Smooth muscle cell (in vitro differentiated cells): ENCODE data around the gene MCM3AP. TPM values are rescaled to one million over a fixed set of nuclear protein-coding genes. Genes with fewer than 3 reads are reported as not detected.

Source experiments
- DNase-seq: peaks from one replicate; lab custom pipeline; 2025; ENCODE audit not compliant: unreplicated experiment; lab: John Stamatoyannopoulos, UW
- H2AFZ ChIP-seq: fragments of 200-600 bp; sonication (generic); 2 replicates; pipeline ENCODE4 v1.6.0; 2016; ENCODE audit warnings: antibody characterized with exemption, low read depth, mild to moderate bottlenecking
- H3F3A ChIP-seq: fragments of 200-600 bp; sonication (generic); 2 replicates; pipeline ENCODE4 v1.6.0; 2017; ENCODE audit warnings: antibody characterized with exemption, low read depth
- H3K27ac ChIP-seq: fragments of 200-600 bp; sonication (generic); 2 replicates; pipeline ENCODE4 v1.5.1; 2016; ENCODE audit warnings: low read depth, mild to moderate bottlenecking
- H3K27me3 ChIP-seq: fragments of 200-600 bp; sonication (generic); 2 replicates; pipeline ENCODE4 v1.6.1; 2016; ENCODE audit warnings: low read depth, mild to moderate bottlenecking
- H3K36me3 ChIP-seq: fragments of 200-600 bp; sonication (generic); 2 replicates; pipeline ENCODE4 v1.5.1; 2016; ENCODE audit warnings: low read depth
- H3K4me1 ChIP-seq: fragments of 200-600 bp; sonication (generic); 2 replicates; pipeline ENCODE4 v1.5.1; 2016; ENCODE audit warnings: low read depth
- H3K4me2 ChIP-seq: fragments of 200-600 bp; sonication (generic); 2 replicates; pipeline ENCODE4 v1.6.0; 2016; ENCODE audit warnings: mild to moderate bottlenecking
- H3K4me3 ChIP-seq: fragments of 200-600 bp; sonication (generic); 2 replicates; pipeline ENCODE4 v1.5.1; 2016; ENCODE audit warnings: mild to moderate bottlenecking
- H3K79me2 ChIP-seq: fragments of 200-600 bp; sonication (generic); 2 replicates; pipeline ENCODE4 v1.6.0; 2016; ENCODE audit warnings: low read depth, mild to moderate bottlenecking
- H3K9ac ChIP-seq: fragments of 200-600 bp; sonication (generic); 2 replicates; pipeline ENCODE4 v1.6.0; 2016; ENCODE audit warnings: low read depth
- H3K9me3 ChIP-seq: fragments of 200-600 bp; sonication (generic); replicated peaks from 2 replicates; pipeline ENCODE4 v1.5.1; 2016; ENCODE audit warnings: low read depth
- H4K20me1 ChIP-seq: fragments of 200-600 bp; sonication (generic); 2 replicates; pipeline ENCODE4 v1.6.0; 2016; ENCODE audit warnings: low read depth
- WGBS: methylation state at CpG from one replicate; pipeline ENCODE4 v1.1.7; 2016; ENCODE audit warnings: low lambda C conversion rate; 5-methylcytosine and 5-hydroxymethylcytosine counted together
- polyA plus RNA-seq: library from polyadenylated mRNA; unstranded; fragments of >200 nt; fragmentation: Nextera tagmentation; extraction: Ambion mirVana; gene quantifications from 2 replicates; pipeline ENCODE4 v1.2.1, GENCODE V29; 2016
- total RNA-seq: library from RNA; depleted of rRNA; stranded (reverse); fragments of >200 nt; gene quantifications from 2 replicates; pipeline ENCODE4 v1.2.3, GENCODE V29; 2014
- TF ChIP-seq, protein P1 (sequence below): fragments of 200-600 bp; sonication (generic); IDR thresholded peaks from 2 replicates; pipeline ENCODE4 v1.5.1; 2017; ENCODE audit warnings: borderline replicate concordance, mild to moderate bottlenecking, antibody characterized with exemption; ENCODE audit not compliant: insufficient read depth, poor library complexity, severe bottlenecking

MCM3AP gene
- total and polyA plus RNA-seq, 2 experiments from 2014 or later, result 39.2 to 51.5 TPM

- no peaks in the 10 kb centered on the region for H3K36me3 ChIP-seq
- DNase-seq, result no peak
- no peaks in the 10 kb centered on the region for H4K20me1 ChIP-seq
- no peaks in the 10 kb centered on the region for H3K9me3 ChIP-seq
- TF ChIP-seq, protein P1, sequence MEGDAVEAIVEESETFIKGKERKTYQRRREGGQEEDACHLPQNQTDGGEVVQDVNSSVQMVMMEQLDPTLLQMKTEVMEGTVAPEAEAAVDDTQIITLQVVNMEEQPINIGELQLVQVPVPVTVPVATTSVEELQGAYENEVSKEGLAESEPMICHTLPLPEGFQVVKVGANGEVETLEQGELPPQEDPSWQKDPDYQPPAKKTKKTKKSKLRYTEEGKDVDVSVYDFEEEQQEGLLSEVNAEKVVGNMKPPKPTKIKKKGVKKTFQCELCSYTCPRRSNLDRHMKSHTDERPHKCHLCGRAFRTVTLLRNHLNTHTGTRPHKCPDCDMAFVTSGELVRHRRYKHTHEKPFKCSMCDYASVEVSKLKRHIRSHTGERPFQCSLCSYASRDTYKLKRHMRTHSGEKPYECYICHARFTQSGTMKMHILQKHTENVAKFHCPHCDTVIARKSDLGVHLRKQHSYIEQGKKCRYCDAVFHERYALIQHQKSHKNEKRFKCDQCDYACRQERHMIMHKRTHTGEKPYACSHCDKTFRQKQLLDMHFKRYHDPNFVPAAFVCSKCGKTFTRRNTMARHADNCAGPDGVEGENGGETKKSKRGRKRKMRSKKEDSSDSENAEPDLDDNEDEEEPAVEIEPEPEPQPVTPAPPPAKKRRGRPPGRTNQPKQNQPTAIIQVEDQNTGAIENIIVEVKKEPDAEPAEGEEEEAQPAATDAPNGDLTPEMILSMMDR, result no peak
- H2AFZ ChIP-seq, result no peak overlapping the region
- no peaks in the 10 kb centered on the region for H3K27me3 ChIP-seq
- H3K4me2 ChIP-seq, result no peak overlapping the region
- WGBS, result 80% methylated on average over 2 of the region's 2 CpGs
- H3K4me3 ChIP-seq, result no peak overlapping the region
- H3F3A ChIP-seq, result no peaks in the 10 kb centered on the region
- H3K79me2 ChIP-seq, result no peaks in the 10 kb centered on the region
- H3K9ac ChIP-seq, result no peak overlapping the region
- H3K27ac ChIP-seq, result no peak overlapping the region
- H3K4me1 ChIP-seq, result no peaks in the 10 kb centered on the region
These were observed 22.2 kb upstream of the MCM3AP start for GRCh38 chr21:46307625-46308024.

- H3K79me2 ChIP-seq, result no peaks in the 10 kb centered on the region
- WGBS, result 97% methylated on average over 11 of the region's 11 CpGs
- H3K27me3 ChIP-seq, result no peaks in the 10 kb centered on the region
- H3K27ac ChIP-seq, result no peak overlapping the region
- no peak overlapping the region for H2AFZ ChIP-seq
- no peak for DNase-seq
- no peaks in the 10 kb centered on the region for H3F3A ChIP-seq
- H3K4me3 ChIP-seq, result no peak overlapping the region
- TF ChIP-seq, protein P1, result no peak
- no peaks in the 10 kb centered on the region for H3K9me3 ChIP-seq
- no peaks in the 10 kb centered on the region for H3K4me1 ChIP-seq
- no peaks in the 10 kb centered on the region for H3K36me3 ChIP-seq
- H3K4me2 ChIP-seq, result no peak overlapping the region
- no peak overlapping the region for H3K9ac ChIP-seq
- no peaks in the 10 kb centered on the region for H4K20me1 ChIP-seq
These were observed 19.5 kb upstream of the MCM3AP start for GRCh38 chr21:46304955-46305354.

DNA sequence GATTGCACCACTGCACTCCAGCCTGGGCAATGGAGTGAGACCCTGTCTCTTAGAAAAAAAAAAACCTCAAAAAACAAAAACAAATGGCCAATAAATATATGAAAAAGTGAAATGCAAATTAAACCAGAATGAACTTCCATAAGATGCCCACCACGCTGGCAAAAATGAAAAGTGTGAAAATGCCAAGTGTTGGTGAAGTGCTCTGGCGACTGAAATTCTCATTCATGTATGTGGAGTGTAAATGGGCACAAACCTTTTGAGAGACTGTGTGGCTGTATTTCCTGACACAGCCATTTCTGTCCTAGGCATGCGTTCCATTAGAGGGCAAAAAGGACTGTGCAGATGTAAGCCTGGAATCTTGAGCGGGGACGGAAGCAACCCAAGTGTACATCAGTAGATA, 19.0 kb upstream of the MCM3AP start:
- Histone ChIP-seq H3K27me3 (no peaks in the 10 kb centered on the region), H3K9me3 (no peaks in the 10 kb centered on the region), H3K27ac (no peak overlapping the region), H4K20me1 (no peaks in the 10 kb centered on the region), H3K79me2 (no peaks in the 10 kb centered on the region), H3K4me2 (no peak overlapping the region), H3K36me3 (no peaks in the 10 kb centered on the region), H3K4me3 (no peak overlapping the region), H3K9ac (no peak overlapping the region), H3K4me1 (no peaks in the 10 kb centered on the region), H3F3A (no peaks in the 10 kb centered on the region), H2AFZ (no peak overlapping the region)
- DNase-seq, result no peak
- TF ChIP-seq, protein P1, result no peak
- WGBS, result 99% methylated on average over 5 of the region's 5 CpGs

DNA sequence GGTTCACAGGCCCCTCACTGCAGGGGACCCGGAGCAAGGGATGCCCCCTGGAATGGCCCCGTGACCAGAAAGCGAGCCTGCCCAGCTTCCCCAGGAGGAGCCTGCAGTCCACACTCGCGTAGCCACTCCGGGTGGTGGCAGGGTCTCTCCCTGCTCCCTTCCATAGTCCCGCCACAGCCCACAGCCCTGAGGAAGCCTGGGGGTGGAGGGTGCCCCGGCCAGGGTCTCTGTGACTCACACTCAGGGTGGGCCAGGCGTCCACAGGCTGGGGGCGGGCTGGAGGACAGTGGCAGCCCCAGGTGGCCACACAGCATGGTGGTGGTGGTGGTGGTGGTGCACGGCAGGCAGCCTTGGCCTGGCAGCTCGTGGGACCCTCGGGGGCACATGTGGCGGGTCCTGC, 16.3 kb upstream of the MCM3AP start:
- Histone ChIP-seq H3K27ac (no peak overlapping the region), H3K36me3 (no peaks in the 10 kb centered on the region), H3K4me1 (no peaks in the 10 kb centered on the region), H3K4me2 (no peak overlapping the region), H3K27me3 (no peaks in the 10 kb centered on the region), H2AFZ (no peak overlapping the region), H4K20me1 (no peaks in the 10 kb centered on the region), H3K4me3 (no peak overlapping the region), H3K9me3 (no peaks in the 10 kb centered on the region), H3K79me2 (no peaks in the 10 kb centered on the region), H3F3A (no peaks in the 10 kb centered on the region), H3K9ac (no peak overlapping the region)
- no peak for DNase-seq
- TF ChIP-seq, protein P1, result no peak
- WGBS, result 93% methylated on average over 14 of the region's 14 CpGs
